MCF 10A (cell line): Measurements from ENCODE around the gene HEPHL1. TPM values are rescaled to one million over a fixed set of nuclear protein-coding genes. Genes with fewer than 3 reads are reported as not detected.
A peak's percentile ranks its signal among the peaks of the same experiment; 100 is the strongest.
"Not testable (repeated sequence)": the region's sequence is repeated elsewhere in the genome, so short reads cannot be mapped to it uniquely, and the experiment has no call there.

Source experiments
- BruUV-seq: library from RNA; stranded (reverse); fragments of 400-500 nt; replicated peaks from 2 replicates; lab custom pipeline; 2021; lab: Mats Ljungman, UMichigan
- CTCF ChIA-PET: fragments of 300-600 bp; sonication (Branson Sonifier 250); formaldehyde crosslinking; extraction: SDS; loops from one replicate; lab custom pipeline; 2021; ENCODE audit warnings: antibody characterized with exemption, inconsistent platforms; lab: Yijun Ruan, JAX
- POLR2A ChIA-PET: fragments of 300-600, 350-650 bp; sonication (Branson Sonifier 250); formaldehyde crosslinking; extraction: SDS; loops from one replicate; lab custom pipeline; 2020; ENCODE audit warnings: antibody characterized with exemption, inconsistent platforms; lab: Yijun Ruan, JAX
- DNase-seq: peaks from one replicate; pipeline ENCODE4 v3.0.0-alpha.2; 2018; ENCODE audit not compliant: unreplicated experiment
- H3K27ac Mint-ChIP-seq: one replicate; pipeline ENCODE4 v1.8.0; 2022; ENCODE audit warnings: mild to moderate bottlenecking, low read depth, mixed read lengths; ENCODE audit not compliant: unreplicated experiment
- H3K27me3 Mint-ChIP-seq: one replicate; pipeline ENCODE4 v1.8.0; 2022; ENCODE audit warnings: mixed read lengths; ENCODE audit not compliant: insufficient read depth, unreplicated experiment
- H3K36me3 Mint-ChIP-seq: one replicate; pipeline ENCODE4 v1.8.0; 2022; ENCODE audit warnings: mild to moderate bottlenecking, moderate library complexity, mixed read lengths; ENCODE audit not compliant: insufficient read depth, unreplicated experiment
- H3K4me1 Mint-ChIP-seq: one replicate; pipeline ENCODE4 v1.8.0; 2022; ENCODE audit warnings: mixed read lengths; ENCODE audit not compliant: insufficient read depth, unreplicated experiment
- H3K4me3 Mint-ChIP-seq: one replicate; pipeline ENCODE4 v1.8.0; 2022; ENCODE audit warnings: mild to moderate bottlenecking, moderate library complexity, mixed read lengths; ENCODE audit not compliant: unreplicated experiment
- H3K9me3 Mint-ChIP-seq: one replicate; pipeline ENCODE4 v1.8.0; 2022; ENCODE audit warnings: mixed read lengths; ENCODE audit not compliant: unreplicated experiment
- intact Hi-C: fragments of 100-400 bp; cut with micrococcal nuclease; formaldehyde crosslinking; loops from 2 replicates; pipeline ENCODE4 v1.14.1; 2022
- total RNA-seq: library from RNA; stranded (reverse); gene quantifications from 2 replicates; pipeline ENCODE4 v1.2.3, GENCODE V29; 2022
- TF ChIP-seq, protein P1 (sequence below): fragments of 200-600 bp; IDR thresholded peaks from one replicate; pipeline ENCODE4 v1.8.0; 2022; ENCODE audit warnings: antibody characterized with exemption, mild to moderate bottlenecking; ENCODE audit not compliant: unreplicated experiment

Gene HEPHL1
- total RNA-seq, 1 experiment from 2014 or later, result not detected

- BruUV-seq, result no TSS peak
- POLR2A ChIA-PET, result interaction anchor here (4.4 kb wide), 1 partner anchor 11 kb away, joined by 27 read pairs; the partner anchor contains the start of gene PANX1
Observed at GRCh38 chr11:94117871-94118270, 96.7 kb downstream of the HEPHL1 start.

GRCh38 chr11:94119676-94120075 lies 98.5 kb downstream of the HEPHL1 start:
- H3K4me3 Mint-ChIP-seq, H3K36me3 Mint-ChIP-seq, H3K27me3 Mint-ChIP-seq, CTCF ChIA-PET, intact Hi-C loops, H3K9me3 Mint-ChIP-seq, H3K27ac Mint-ChIP-seq, BruUV-seq, DNase-seq: not testable (repeated sequence)
- H3K4me1 Mint-ChIP-seq, result peaks cover 29% of the 10 kb centered on the region
- POLR2A ChIA-PET, result interaction anchor here (1.2 to 4.4 kb wide), 2 partner anchors 9 to 12 kb away, joined by 3 to 27 read pairs; partner anchors contain the start of gene PANX1

More at GRCh38 chr11:94117871-94118270, 96.7 kb downstream of the HEPHL1 start:
- H3K9me3 Mint-ChIP-seq, result peaks cover 15% of the 10 kb centered on the region
- no peak overlapping the region for H3K4me3 Mint-ChIP-seq
- intact Hi-C loops, result no loop called here
- peak; percentile 22 for DNase-seq
- H3K27me3 Mint-ChIP-seq, result no peaks in the 10 kb centered on the region
- CTCF ChIA-PET, result interaction anchor here (1.1 to 1.9 kb wide), 2 partner anchors 11 to 197 kb away, joined by 6 to 8 read pairs; partner anchors contain the start of gene PANX1
- TF ChIP-seq, protein P1, sequence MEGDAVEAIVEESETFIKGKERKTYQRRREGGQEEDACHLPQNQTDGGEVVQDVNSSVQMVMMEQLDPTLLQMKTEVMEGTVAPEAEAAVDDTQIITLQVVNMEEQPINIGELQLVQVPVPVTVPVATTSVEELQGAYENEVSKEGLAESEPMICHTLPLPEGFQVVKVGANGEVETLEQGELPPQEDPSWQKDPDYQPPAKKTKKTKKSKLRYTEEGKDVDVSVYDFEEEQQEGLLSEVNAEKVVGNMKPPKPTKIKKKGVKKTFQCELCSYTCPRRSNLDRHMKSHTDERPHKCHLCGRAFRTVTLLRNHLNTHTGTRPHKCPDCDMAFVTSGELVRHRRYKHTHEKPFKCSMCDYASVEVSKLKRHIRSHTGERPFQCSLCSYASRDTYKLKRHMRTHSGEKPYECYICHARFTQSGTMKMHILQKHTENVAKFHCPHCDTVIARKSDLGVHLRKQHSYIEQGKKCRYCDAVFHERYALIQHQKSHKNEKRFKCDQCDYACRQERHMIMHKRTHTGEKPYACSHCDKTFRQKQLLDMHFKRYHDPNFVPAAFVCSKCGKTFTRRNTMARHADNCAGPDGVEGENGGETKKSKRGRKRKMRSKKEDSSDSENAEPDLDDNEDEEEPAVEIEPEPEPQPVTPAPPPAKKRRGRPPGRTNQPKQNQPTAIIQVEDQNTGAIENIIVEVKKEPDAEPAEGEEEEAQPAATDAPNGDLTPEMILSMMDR, result no peak
- H3K27ac Mint-ChIP-seq, result no peak overlapping the region
- peaks cover 36% of the 10 kb centered on the region for H3K4me1 Mint-ChIP-seq
- H3K36me3 Mint-ChIP-seq, result no peaks in the 10 kb centered on the region

GRCh38 chr11:94120516-94120915 lies 99.4 kb downstream of the HEPHL1 start:
- DNase-seq, H3K27me3 Mint-ChIP-seq, intact Hi-C loops, H3K9me3 Mint-ChIP-seq, H3K4me3 Mint-ChIP-seq, H3K36me3 Mint-ChIP-seq, H3K27ac Mint-ChIP-seq, POLR2A ChIA-PET, BruUV-seq: not testable (repeated sequence)
- H3K4me1 Mint-ChIP-seq, result peaks cover 24% of the 10 kb centered on the region
- CTCF ChIA-PET, result interaction anchor here (0.8 kb wide), 1 partner anchor 64 kb away, joined by 3 read pairs; no protein-coding TSS in a partner anchor

GRCh38 chr11:94120946-94121345 lies 99.8 kb downstream of the HEPHL1 start:
- no peaks in the 10 kb centered on the region for H3K27me3 Mint-ChIP-seq
- no peak overlapping the region for H3K27ac Mint-ChIP-seq
- POLR2A ChIA-PET, result no interaction called here
- no TSS peak for BruUV-seq
- peak; percentile 27 for DNase-seq
- H3K9me3 Mint-ChIP-seq, result no peaks in the 10 kb centered on the region
- H3K4me1 Mint-ChIP-seq, result peaks cover 21% of the 10 kb centered on the region
- TF ChIP-seq, protein P1, result no peak
- H3K36me3 Mint-ChIP-seq, result no peaks in the 10 kb centered on the region
- intact Hi-C loops, result no loop called here
- CTCF ChIA-PET, result interaction anchor here (0.8 kb wide), 1 partner anchor 63 kb away, joined by 3 read pairs; no protein-coding TSS in a partner anchor
- no peak overlapping the region for H3K4me3 Mint-ChIP-seq

- H3K27me3 Mint-ChIP-seq, result no peaks in the 10 kb centered on the region
- TF ChIP-seq, protein P1, result no peak
- no peak for DNase-seq
- H3K36me3 Mint-ChIP-seq, result no peaks in the 10 kb centered on the region
- H3K4me3 Mint-ChIP-seq, result no peak overlapping the region
- H3K9me3 Mint-ChIP-seq, result no peaks in the 10 kb centered on the region
- ChIA-PET POLR2A (no interaction called here), CTCF (interaction anchor here (1.3 kb wide), 1 partner anchor 230 kb away, joined by 3 read pairs; no protein-coding TSS in a partner anchor)
- intact Hi-C loops, result loop anchor here (5.0 kb wide), 1 partner anchor 203 kb away; no protein-coding TSS in a partner anchor
- BruUV-seq, result no TSS peak
- peaks cover 16% of the 10 kb centered on the region for H3K4me1 Mint-ChIP-seq
- no peak overlapping the region for H3K27ac Mint-ChIP-seq
Observed at GRCh38 chr11:94125407-94126115, 104.4 kb downstream of the HEPHL1 start.
